Keratinocyte (primary cell): ENCODE measurements around the gene JPH2.

Source experiments
- EZH2 ChIP-seq: IDR thresholded peaks from one replicate; pipeline ENCODE4 v1.6.1; 2012; ENCODE audit warnings: inconsistent platforms, mild to moderate bottlenecking, low read length, moderate library complexity
- TF ChIP-seq, protein P1 (sequence below), 3 experiments: IDR thresholded peaks in 1 of 3; conservative IDR thresholded peaks in 1 of 3; optimal IDR thresholded peaks in 1 of 3; 2 replicates in 2 of 3; 3 replicates in 1 of 3; pipeline versions ENCODE3 to v1.5.1; 2011; ENCODE audit warnings: low read length in 3 of 3, mild to moderate bottlenecking in 3 of 3, moderate library complexity in 2 of 3, control low read depth in 1 of 3, inconsistent platforms in 1 of 3; ENCODE audit not compliant: insufficient read depth in 2 of 3; ENCODE audit errors: extremely low read depth in 1 of 3

DNA sequence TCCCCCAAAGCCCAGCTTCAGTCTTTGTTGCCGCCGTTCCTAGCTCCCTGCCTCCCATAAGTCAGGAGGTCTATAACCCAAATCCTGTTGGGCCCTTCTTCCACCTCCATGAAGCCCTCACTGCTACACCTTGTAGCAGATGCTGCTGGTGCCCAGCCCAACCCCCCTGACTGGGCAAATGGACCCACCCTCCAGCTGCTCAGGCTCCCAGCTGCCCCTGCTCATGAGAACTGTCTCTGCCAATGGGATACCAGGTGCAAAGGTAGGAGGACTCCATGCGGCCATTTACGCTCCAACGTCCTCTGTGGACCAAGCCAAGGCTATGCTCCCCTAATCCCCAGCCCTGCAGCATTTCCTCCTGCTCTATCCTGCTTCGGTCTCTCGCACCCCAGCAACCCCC is 71.8 kb downstream of the JPH2 start:
- TF ChIP-seq, protein P1, sequence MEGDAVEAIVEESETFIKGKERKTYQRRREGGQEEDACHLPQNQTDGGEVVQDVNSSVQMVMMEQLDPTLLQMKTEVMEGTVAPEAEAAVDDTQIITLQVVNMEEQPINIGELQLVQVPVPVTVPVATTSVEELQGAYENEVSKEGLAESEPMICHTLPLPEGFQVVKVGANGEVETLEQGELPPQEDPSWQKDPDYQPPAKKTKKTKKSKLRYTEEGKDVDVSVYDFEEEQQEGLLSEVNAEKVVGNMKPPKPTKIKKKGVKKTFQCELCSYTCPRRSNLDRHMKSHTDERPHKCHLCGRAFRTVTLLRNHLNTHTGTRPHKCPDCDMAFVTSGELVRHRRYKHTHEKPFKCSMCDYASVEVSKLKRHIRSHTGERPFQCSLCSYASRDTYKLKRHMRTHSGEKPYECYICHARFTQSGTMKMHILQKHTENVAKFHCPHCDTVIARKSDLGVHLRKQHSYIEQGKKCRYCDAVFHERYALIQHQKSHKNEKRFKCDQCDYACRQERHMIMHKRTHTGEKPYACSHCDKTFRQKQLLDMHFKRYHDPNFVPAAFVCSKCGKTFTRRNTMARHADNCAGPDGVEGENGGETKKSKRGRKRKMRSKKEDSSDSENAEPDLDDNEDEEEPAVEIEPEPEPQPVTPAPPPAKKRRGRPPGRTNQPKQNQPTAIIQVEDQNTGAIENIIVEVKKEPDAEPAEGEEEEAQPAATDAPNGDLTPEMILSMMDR (optimal IDR thresholded peaks at IDR 0.05 in 1 of 3, IDR thresholded peaks at IDR 0.05 in 1 of 3, conservative IDR thresholded peaks at IDR 0.05 in 1 of 3; ENCODE audit: extremely low read depth in 1 of 3, insufficient read depth in 2 of 3, low read length in 3 of 3): no peak
- TF ChIP-seq EZH2: no peak
